TTC549 (cell line): ENCODE data around the gene IL21R.
"Not testable (repeated sequence)": the region's sequence is repeated elsewhere in the genome, so short reads cannot be mapped to it uniquely, and the experiment has no call there.

ENCODE experiments used
- FAIRE-seq: peaks from 2 replicates; lab custom pipeline; 2012; peaks lifted over from hg19 to GRCh38; lab: Jason Lieb, UNC

Gene IL21R

DNA sequence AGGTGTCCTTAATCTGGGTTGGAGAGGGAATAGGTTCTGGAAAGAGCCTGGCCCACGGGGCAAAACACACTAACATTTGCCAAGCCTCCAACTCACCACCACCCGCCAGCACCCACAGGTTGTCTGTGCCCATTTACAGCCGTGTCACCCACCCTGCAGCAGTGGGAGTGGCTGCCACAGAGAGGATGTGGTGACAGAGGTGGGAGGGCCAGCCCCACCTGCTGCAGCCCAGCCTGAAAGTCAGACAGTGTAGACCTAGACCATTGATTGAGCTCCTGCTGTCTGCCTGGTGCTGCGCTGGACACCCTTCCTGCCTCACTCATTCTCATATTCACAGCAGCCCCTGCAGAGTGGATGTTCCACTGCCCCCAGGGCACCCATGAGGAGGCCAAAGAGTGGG, 44.7 kb downstream of the IL21R start:
- no peak for FAIRE-seq

DNA sequence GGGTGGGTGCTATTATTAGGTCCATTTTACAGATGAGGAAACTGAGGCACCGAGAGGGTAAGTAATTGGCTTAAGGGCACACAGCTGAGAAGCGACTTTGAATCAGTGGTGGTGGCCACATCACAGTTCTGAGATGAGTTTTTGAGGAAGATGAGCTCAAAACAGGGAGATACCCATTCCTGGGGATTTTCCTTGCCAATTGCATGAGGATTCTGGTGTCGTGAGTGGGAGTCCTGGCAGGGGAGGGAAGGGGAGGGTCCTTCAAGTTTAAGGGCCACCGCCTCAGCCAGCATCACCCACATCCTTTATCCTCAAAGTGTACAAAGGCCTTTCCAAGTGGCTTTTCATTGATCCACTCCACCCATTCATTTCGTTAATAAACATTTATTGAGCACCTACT, 45.3 kb downstream of the IL21R start:
- no peak for FAIRE-seq

DNA sequence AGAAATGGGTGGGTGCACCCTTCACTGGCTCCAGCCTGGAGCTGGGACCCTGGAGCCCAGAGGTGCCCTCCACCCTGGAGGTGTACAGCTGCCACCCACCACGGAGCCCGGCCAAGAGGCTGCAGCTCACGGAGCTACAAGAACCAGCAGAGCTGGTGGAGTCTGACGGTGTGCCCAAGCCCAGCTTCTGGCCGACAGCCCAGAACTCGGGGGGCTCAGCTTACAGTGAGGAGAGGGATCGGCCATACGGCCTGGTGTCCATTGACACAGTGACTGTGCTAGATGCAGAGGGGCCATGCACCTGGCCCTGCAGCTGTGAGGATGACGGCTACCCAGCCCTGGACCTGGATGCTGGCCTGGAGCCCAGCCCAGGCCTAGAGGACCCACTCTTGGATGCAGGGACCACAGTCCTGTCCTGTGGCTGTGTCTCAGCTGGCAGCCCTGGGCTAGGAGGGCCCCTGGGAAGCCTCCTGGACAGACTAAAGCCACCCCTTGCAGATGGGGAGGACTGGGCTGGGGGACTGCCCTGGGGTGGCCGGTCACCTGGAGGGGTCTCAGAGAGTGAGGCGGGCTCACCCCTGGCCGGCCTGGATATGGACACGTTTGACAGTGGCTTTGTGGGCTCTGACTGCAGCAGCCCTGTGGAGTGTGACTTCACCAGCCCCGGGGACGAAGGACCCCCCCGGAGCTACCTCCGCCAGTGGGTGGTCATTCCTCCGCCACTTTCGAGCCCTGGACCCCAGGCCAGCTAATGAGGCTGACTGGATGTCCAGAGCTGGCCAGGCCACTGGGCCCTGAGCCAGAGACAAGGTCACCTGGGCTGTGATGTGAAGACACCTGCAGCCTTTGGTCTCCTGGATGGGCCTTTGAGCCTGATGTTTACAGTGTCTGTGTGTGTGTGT, 46.8 kb downstream of the IL21R start:
- FAIRE-seq, result no peak

DNA sequence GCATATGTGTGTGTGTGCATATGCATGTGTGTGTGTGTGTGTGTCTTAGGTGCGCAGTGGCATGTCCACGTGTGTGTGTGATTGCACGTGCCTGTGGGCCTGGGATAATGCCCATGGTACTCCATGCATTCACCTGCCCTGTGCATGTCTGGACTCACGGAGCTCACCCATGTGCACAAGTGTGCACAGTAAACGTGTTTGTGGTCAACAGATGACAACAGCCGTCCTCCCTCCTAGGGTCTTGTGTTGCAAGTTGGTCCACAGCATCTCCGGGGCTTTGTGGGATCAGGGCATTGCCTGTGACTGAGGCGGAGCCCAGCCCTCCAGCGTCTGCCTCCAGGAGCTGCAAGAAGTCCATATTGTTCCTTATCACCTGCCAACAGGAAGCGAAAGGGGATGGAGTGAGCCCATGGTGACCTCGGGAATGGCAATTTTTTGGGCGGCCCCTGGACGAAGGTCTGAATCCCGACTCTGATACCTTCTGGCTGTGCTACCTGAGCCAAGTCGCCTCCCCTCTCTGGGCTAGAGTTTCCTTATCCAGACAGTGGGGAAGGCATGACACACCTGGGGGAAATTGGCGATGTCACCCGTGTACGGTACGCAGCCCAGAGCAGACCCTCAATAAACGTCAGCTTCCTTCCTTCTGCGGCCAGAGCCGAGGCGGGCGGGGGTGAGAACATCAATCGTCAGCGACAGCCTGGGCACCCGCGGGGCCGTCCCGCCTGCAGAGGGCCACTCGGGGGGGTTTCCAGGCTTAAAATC, 47.6 kb downstream of the IL21R start:
- FAIRE-seq, result no peak

DNA sequence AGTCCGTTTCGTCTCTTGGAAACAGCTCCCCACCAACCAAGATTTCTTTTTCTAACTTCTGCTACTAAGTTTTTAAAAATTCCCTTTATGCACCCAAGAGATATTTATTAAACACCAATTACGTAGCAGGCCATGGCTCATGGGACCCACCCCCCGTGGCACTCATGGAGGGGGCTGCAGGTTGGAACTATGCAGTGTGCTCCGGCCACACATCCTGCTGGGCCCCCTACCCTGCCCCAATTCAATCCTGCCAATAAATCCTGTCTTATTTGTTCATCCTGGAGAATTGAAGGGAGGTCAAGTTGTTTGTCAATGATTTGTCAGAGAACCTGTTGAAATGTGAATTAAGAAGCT, 48.2 kb downstream of the IL21R start:
- FAIRE-seq, result no peak

DNA sequence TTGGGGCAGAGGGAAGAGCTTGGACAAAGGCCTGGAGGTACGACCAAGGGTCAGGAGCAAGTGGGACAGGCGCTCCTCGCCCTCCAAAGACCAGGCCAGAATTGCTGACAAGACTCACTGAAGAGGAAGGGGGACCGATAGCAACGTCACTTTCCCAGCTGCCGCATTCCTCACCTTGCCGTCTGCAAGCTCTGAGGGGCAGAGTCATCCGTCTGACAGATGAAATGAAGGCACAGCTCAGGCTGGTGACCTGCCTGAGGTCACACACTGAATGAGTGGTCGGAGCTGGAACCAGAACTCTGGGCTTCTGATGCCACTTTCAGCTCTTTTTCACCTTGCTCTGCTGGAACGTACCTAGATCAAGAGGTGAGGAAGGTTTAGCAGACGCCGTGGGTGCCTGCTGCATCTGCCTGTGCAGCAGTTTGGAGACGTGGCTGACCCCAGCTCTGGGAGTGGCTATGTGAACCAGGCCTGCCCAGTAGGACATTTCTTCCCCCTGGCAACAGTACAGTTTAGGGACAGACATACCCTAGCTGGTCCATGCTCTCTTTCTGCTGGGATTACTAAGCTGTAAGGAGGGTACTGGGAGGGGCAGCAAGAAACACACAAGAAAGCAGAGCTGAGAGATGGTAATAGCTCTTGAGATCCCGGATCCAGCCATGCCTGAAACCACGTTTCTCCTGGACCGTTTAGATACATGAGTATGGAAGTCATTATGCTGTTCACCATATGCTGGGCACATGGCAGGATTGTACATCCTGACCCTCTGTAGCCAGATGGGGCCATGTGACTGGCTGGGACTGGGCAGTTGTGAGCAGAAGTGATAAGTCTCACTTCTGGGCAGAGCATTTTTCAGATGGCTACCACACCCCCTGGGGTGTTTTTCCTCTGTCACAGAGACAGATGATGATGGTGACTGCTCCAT, 50.9 kb downstream of the IL21R start:
- FAIRE-seq, result no peak

DNA sequence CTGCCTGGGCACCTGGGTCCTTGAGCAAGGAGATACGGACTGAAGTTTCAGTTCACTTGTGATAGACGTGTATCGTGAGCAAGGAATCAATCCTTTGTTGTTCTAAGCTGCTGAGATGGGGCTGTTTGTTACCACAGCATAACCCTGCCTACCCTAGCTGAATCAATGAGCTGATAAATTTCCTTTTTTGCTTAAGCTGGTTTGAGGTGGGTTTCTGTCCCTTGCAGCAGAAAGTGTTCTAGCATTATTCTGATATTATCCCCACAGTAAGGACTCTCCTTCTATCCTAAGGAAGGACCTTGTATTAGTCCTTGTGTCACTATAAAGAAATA, 51.5 kb downstream of the IL21R start:
- FAIRE-seq, result no peak

DNA sequence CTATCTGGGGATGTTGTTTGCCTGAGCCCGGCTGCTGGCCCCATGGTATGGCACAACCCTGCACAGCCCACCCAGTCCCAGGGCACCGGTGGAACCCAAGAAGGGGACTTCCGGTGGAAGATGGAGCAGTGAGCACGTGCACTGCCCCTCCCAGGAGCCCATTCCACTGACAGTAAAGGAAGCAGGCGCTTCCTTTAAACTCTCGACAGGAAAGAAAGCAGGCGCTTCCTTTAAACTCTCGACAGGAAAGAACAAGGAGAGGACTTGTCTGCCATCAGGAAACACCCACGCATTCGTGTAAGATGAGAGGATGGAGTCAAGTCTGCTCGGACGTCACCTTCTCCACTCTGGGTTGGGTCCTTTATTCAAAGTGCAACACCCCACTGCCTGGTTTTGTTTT, 53.7 kb downstream of the IL21R start:
- FAIRE-seq, result no peak

DNA sequence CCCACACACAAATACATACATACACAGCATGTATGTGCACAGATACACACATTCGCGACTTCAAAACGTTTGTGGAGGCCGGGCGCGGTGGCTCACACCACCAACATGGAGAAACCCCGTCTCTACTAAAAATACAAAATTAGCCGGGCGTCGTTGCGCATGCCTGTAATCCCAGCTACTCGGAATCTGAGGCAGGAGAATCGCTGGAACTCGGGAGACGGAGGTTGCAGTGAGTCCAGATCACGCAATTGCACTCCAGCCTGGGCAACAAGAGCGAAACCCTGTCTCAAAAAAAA, 55.6 kb downstream of the IL21R start:
- not testable (repeated sequence) for FAIRE-seq

DNA sequence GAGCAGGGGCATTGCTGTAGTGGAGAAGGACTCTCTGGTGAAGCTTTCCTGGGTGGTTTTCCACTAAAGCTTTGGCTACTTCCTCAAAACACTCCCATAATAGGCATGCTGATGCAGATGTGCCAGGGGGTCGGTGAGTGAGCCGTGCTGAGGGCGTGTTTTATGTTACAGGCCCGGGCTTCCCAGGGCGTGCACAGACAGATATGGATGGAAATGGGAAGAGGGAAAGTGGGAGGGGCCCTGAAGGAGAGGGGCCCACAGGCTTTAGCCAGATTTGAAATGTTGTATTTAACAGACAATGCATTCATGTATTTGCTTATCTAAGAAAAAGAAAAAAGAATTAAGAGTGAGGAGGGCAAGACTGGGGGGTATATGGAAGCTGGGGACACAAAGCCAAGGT, 56.3 kb downstream of the IL21R start:
- no peak for FAIRE-seq

DNA sequence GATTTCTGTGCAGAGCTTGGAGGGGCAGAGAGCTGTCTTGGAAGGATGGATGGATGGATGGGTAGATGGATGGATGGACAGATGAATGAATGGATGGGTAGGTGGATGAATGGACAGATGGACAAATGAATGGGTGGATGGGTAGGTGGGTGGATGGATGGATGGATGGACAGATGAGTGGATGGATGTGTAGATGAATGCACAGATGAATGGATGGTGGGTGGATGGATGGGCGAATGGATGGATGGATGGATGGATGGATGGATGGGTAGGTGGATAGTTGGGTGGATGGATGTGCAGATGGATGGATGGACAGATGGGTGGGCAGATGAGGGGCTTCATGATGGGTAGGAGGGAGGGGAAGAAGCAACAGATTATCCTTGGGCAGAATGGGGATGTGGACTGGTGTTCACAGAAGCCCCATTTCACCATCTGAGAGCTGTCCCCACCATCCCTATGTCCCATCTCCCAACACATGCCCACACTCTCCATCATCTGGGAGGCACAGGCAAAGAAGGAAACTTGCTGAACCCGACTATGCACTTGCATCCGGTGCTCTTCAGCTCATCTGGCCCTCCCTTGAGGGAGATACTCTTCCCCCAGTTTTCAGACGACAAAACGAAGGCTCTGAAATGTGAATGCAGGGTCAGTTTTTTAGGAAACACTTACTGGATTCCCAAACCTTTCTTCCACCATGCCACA, 57.2 kb downstream of the IL21R start:
- FAIRE-seq, result no peak

DNA sequence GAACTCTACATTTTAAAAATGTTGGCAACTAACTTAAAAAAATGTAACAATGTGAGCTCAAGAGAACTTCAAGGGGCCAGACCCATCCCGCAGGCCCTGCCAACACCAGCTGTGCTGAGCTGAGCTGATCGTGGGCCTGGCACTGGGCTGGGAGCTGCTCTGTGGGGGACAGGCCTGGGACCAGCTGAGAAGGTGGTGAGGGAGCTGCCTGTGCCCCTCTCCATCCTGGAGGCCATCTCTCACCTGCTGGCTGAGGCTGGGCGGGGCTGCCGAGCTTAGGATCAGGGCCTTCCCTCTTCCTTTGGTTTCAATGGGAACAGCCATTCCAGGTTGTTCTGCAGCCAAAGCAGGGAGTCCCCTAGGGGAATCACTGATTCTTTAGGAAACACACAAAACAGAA, 58.2 kb downstream of the IL21R start:
- no peak for FAIRE-seq

DNA sequence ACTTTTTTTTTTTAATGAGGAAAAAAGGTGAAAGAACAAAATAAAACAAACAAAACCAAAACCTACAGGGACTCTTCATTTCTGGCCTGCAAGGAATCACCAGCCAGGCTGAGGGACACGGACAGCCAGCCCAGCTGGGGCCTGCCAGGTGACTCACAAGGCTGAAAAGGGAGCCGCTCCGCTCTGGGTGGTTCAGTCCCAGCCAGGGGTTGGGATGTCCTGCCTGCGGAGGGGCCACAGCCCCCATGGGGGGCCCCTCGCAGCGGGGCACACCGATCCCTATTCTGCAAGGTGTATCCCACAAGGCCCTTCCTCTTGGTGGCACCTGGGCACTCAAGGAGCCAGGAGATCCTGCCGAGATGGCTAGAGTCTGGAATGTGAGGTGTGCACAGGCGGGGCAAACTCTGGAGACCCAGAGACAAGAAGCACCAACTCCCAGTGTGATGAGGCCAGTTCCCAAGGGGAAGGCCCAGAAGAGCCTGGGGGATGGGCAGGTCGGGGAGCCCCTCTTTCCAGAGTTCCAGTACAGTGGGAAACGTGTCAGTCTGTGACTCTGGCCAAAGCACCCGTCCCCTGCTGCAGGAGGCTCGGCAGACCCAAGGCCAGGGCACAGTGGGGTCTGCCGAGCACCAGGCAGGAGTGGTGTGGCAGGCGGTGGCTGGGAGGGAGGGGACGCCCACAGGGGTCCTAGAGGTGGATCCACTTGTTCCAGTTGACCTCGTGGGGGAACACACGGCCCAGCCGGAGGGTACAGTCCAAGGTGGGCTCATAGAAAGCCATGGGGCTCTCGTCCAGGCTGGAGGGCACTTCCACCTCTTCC, 58.9 kb downstream of the IL21R start:
- no peak for FAIRE-seq

DNA sequence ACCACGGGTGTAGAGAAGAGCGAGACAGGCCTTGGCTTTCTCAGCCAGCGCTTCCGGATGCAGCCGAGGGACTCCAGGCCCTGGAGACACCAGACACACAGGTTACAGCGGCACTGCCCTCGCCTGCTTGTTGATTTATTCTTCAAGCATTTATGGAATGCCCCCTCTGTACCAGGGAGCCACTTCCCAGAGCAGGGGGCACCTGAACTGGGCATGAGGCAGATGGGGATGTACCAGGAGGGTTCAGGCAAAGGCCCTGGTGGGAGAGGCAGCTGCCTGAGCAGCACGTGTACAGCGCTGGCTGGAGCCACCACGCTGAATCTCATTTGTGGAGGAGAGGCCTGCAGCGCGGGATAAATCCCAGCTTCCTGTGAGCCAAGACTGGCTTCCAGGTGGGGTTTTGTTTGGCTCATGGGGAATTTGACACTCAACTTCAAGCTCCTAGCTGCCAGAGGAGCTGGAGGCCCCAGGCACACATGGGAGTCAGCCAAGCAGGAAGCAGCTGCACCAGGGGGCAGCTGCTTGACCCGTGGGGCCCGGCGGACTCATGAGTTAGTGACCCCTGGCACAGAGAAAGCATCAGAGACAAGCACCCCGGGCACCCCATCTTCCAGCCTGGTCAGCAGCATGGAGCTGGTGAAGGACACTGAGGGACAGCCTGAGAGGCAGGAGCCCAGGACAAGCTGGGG, 59.7 kb downstream of the IL21R start:
- FAIRE-seq, result no peak

DNA sequence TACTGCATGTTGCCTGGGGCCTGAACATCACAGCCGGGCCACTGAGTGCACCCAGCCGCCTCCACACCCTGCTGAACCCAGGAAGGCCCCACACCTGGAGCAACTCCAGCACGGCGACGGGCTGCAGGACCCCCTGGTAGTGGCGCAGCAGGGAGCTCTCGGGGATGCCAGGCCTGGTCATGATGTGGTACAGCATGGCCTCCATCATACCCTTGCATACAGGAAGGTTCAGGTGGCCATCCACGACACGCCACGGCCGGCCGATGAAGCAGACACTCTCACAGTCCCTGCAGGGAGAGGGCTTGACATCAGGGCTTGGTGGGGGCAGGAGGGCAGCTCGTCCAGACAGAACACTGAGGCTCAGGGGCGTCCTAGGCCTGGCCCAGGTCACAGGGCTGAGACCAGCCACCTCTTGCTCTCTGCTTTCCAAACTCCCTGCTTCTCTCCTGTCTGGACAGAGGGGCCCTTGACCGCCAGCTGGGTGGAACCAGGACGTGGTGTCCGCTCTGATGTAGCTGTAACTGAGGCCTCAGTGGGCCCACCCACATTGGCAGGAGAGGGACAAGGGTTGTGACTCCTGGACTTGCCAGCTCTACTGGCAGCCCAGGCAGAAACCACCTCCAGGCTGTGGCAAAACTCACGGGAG, 60.3 kb downstream of the IL21R start:
- FAIRE-seq, result no peak

DNA sequence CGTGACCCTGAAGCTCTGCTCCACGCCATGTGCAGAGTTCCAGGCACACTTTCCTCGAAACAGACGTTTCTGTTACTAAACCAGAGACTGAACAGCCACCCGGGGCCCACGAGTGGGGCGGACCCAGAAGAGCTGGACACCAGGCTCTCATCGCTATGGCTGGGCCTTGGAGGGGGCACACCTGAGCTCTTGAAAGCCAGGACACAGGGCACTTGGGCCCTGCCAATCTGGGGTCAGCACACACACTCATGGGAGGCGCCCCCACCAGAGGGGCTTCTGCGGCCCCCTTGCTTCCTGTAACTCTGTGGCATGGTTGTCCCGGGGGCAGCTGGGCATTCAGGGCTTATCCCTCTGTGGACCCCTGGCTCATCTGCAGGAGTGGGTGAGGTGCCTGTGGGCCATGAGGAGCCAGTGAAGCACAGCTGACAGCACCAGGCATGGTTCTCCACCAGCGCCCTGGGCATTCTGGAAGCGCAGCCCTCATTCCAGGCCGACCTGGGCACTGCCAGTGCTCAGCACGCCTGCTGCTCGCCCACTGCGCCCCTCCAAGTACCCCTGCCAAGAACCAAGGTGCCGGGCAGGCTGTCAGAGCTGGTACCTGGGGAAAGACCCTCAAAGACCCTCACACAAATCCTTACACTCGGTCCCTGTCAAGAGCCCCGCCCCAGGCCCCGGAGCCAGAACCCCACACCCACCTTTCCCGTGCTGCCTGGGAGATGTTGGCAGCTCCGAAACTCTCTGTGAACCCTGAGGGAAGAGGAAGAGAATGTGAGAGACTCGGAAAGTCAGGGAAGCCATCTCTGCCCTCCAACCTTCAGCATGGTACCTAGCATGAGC, 61.1 kb downstream of the IL21R start:
- FAIRE-seq, result no peak

DNA sequence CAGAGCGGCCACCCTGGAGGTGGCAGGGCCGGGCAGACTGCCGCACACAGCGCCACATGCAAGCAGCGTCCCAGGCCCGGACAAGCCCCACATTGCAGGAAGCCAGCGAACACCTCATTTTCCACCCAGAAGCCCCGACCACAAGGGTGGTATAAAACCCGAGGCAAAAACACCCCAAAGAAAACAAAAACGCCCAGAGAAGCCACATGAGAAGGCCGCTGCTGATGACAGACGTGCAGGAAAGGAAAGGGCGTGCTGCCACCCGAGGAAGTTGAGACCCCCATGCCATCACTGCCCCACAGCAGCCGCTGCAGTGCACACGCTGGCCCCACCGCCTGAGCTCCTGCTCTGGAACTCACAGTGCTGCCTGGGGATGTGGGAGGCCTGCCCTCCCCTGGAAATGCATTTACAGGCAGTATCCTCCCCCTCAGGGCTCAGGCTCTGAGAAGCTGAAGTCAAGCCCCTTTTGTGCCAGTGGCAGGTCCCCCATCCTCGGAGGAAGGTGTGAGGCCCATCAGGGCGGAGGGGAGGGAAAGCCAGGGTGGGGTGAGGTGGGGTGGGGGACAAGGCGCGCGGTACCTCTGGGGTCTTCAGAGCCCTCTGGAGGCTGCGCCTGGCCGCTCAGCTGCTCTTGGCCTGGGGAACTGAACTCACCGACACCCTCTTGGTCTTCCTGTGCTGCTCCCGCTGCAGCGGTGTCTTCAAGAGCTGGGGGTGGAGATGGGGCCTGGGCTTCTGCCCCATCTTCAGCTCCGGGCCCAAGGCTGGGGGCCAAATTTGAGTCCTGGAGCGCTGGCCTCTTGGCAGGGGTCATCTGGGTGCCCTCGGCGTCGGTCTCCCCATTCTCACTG, 62.0 kb downstream of the IL21R start:
- no peak for FAIRE-seq
